HEK293T (cell line): ENCODE data around the gene CEP20.

Experiments used
- CTCF ChIA-PET: fragments of 350-600 bp; formaldehyde crosslinking; extraction: SDS; loops from one replicate; lab custom pipeline; 2021; ENCODE audit warnings: antibody characterized with exemption, inconsistent platforms; lab: Yijun Ruan, JAX
- POLR2A ChIA-PET: fragments of 350-600 bp; formaldehyde crosslinking; extraction: SDS; loops from one replicate; lab custom pipeline; 2020; ENCODE audit warnings: antibody characterized with exemption, inconsistent platforms; lab: Yijun Ruan, JAX
- DNase-seq: peaks from one replicate; pipeline ENCODE4 v3.0.0; 2012; ENCODE audit warnings: mixed read lengths; ENCODE audit errors: extremely low spot score
- ARNT ChIP-seq: fragments of 450-650 bp; IDR thresholded peaks from 2 replicates; pipeline ENCODE4 v1.6.1; 2017; ENCODE audit warnings: mild to moderate bottlenecking
- BHLHE40 ChIP-seq: fragments of 450-650 bp; IDR thresholded peaks from 2 replicates; pipeline ENCODE4 v1.6.1; 2016; ENCODE audit warnings: mild to moderate bottlenecking, moderate library complexity, borderline replicate concordance
- CTBP1 ChIP-seq: fragments of 450-650 bp; IDR thresholded peaks from 2 replicates; pipeline ENCODE4 v1.6.1; 2016; ENCODE audit warnings: borderline replicate concordance
- ELF4 ChIP-seq: fragments of 450-650 bp; IDR thresholded peaks from 2 replicates; pipeline ENCODE4 v1.6.1; 2017; ENCODE audit warnings: antibody characterized with exemption
- FOXA1 ChIP-seq: fragments of 450-650 bp; IDR thresholded peaks from 2 replicates; pipeline ENCODE4 v1.6.1; 2016; ENCODE audit warnings: mild to moderate bottlenecking
- FOXK2 ChIP-seq: fragments of 450-650 bp; IDR thresholded peaks from 2 replicates; pipeline ENCODE4 v1.6.1; 2016; ENCODE audit warnings: mild to moderate bottlenecking
- FOXM1 ChIP-seq: fragments of 450-650 bp; IDR thresholded peaks from 2 replicates; pipeline ENCODE4 v1.6.1; 2017; ENCODE audit warnings: mild to moderate bottlenecking, borderline replicate concordance
- HDGF ChIP-seq: fragments of 450-650 bp; IDR thresholded peaks from 2 replicates; pipeline ENCODE4 v1.6.1; 2017; ENCODE audit warnings: antibody characterized with exemption, borderline replicate concordance
- L3MBTL2 ChIP-seq: fragments of 450-650 bp; conservative IDR thresholded peaks from 2 replicates; pipeline ENCODE4 v1.6.1; 2016; ENCODE audit warnings: mild to moderate bottlenecking
- LEF1 ChIP-seq: fragments of 450-650 bp; IDR thresholded peaks from 2 replicates; pipeline ENCODE4 v1.6.1; 2017; ENCODE audit warnings: mild to moderate bottlenecking, borderline replicate concordance
- NFRKB ChIP-seq: fragments of 450-650 bp; IDR thresholded peaks from 2 replicates; pipeline ENCODE4 v1.6.1; 2016; ENCODE audit warnings: mild to moderate bottlenecking, moderate library complexity
- PKNOX1 ChIP-seq: fragments of 450-650 bp; IDR thresholded peaks from 2 replicates; pipeline ENCODE4 v1.6.1; 2016
- SP1 ChIP-seq: fragments of 450-650 bp; IDR thresholded peaks from 2 replicates; pipeline ENCODE4 v1.6.1; 2017
- SUZ12 ChIP-seq: fragments of 450-650 bp; IDR thresholded peaks from 2 replicates; pipeline ENCODE4 v1.6.1; 2016; ENCODE audit warnings: mild to moderate bottlenecking
- TARDBP ChIP-seq: fragments of 450-650 bp; IDR thresholded peaks from 2 replicates; pipeline ENCODE4 v1.6.1; 2016
- ZNF384 ChIP-seq: fragments of 450-650 bp; IDR thresholded peaks from 2 replicates; pipeline ENCODE4 v1.6.1; 2016

The CEP20 gene

GRCh38 chr16:15873301-15873700 is 15.1 kb downstream of the CEP20 start:
- CTCF ChIA-PET, result no interaction called here
- no peak for DNase-seq
- POLR2A ChIA-PET, result interaction anchor here (1.1 kb wide), 1 partner anchor 15 kb away, joined by 3 read pairs; the partner anchor contains the start of gene CEP20
- TF ChIP-seq FOXA1 (no peak), ARNT (no peak), ELF4 (no peak), LEF1 (no peak), HDGF (no peak), FOXM1 (no peak), SUZ12 (no peak), L3MBTL2 (no peak), PKNOX1 (no peak), FOXK2 (no peak), CTBP1 (no peak), TARDBP (no peak), BHLHE40 (no peak), ZNF384 (no peak), SP1 (no peak), NFRKB (no peak)

- DNase-seq, result no peak
- POLR2A ChIA-PET, result interaction anchor here (1.0 kb wide), 1 partner anchor 18 kb away, joined by 5 read pairs; the partner anchor contains the start of gene CEP20
- no peak for TF ChIP-seq PKNOX1
- TF ChIP-seq FOXM1, result no peak
- no peak for TF ChIP-seq NFRKB
- TF ChIP-seq L3MBTL2, result no peak
- TF ChIP-seq ELF4, result no peak
- TF ChIP-seq ARNT, result no peak
- no peak for TF ChIP-seq CTBP1
- TF ChIP-seq TARDBP, result no peak
- TF ChIP-seq ZNF384, result no peak
- TF ChIP-seq HDGF, result no peak
- TF ChIP-seq SP1, result no peak
- TF ChIP-seq FOXK2, result no peak
- TF ChIP-seq SUZ12, result no peak
- TF ChIP-seq BHLHE40, result no peak
- no peak for TF ChIP-seq LEF1
- no peak for TF ChIP-seq FOXA1
- CTCF ChIA-PET, result no interaction called here
Observed at GRCh38 chr16:15870011-15870410, 18.4 kb downstream of the CEP20 start.

GRCh38 chr16:15866451-15866850 is 22.0 kb downstream of the CEP20 start:
- ChIA-PET POLR2A (no interaction called here), CTCF (no interaction called here)
- DNase-seq, result no peak

GRCh38 chr16:15865742-15866141 is 22.7 kb downstream of the CEP20 start:
- TF ChIP-seq ARNT (no peak), FOXM1 (no peak), SUZ12 (no peak), BHLHE40 (no peak), ELF4 (no peak), CTBP1 (no peak), FOXA1 (no peak), PKNOX1 (no peak), ZNF384 (no peak), TARDBP (no peak), LEF1 (no peak), FOXK2 (no peak), SP1 (no peak), L3MBTL2 (no peak), HDGF (no peak), NFRKB (no peak)
- ChIA-PET CTCF (no interaction called here), POLR2A (no interaction called here)
- no peak for DNase-seq

More at GRCh38 chr16:15866451-15866850, 22.0 kb downstream of the CEP20 start:
- TF ChIP-seq TARDBP (no peak), ELF4 (no peak), SUZ12 (no peak)

- DNase-seq, result no peak
- POLR2A ChIA-PET, result no interaction called here
- CTCF ChIA-PET, result no interaction called here
- TF ChIP-seq ARNT (no peak), ZNF384 (no peak), L3MBTL2 (no peak), BHLHE40 (no peak), FOXM1 (no peak), CTBP1 (no peak), SUZ12 (no peak), LEF1 (no peak), ELF4 (no peak), FOXK2 (no peak), TARDBP (no peak)
Observed at GRCh38 chr16:15864939-15865338, 23.5 kb downstream of the CEP20 start.

GRCh38 chr16:15861996-15862395 is 26.4 kb downstream of the CEP20 start:
- POLR2A ChIA-PET, result no interaction called here
- TF ChIP-seq PKNOX1 (no peak), FOXK2 (no peak), FOXA1 (no peak), HDGF (no peak), LEF1 (no peak), ZNF384 (no peak), ARNT (no peak), ELF4 (no peak), SUZ12 (no peak), FOXM1 (no peak), NFRKB (no peak), L3MBTL2 (no peak), SP1 (no peak), CTBP1 (no peak), BHLHE40 (no peak), TARDBP (no peak)
- no peak for DNase-seq
- CTCF ChIA-PET, result no interaction called here
